NCI-H82 treated with DMSO at 0.1 percent for 48 hours (cell line): ENCODE results near the gene PFKFB4.

Experiments
- DNase-seq: peaks from one replicate; lab custom pipeline; 2025; ENCODE audit not compliant: unreplicated experiment; lab: John Stamatoyannopoulos, UW

The PFKFB4 gene

DNA sequence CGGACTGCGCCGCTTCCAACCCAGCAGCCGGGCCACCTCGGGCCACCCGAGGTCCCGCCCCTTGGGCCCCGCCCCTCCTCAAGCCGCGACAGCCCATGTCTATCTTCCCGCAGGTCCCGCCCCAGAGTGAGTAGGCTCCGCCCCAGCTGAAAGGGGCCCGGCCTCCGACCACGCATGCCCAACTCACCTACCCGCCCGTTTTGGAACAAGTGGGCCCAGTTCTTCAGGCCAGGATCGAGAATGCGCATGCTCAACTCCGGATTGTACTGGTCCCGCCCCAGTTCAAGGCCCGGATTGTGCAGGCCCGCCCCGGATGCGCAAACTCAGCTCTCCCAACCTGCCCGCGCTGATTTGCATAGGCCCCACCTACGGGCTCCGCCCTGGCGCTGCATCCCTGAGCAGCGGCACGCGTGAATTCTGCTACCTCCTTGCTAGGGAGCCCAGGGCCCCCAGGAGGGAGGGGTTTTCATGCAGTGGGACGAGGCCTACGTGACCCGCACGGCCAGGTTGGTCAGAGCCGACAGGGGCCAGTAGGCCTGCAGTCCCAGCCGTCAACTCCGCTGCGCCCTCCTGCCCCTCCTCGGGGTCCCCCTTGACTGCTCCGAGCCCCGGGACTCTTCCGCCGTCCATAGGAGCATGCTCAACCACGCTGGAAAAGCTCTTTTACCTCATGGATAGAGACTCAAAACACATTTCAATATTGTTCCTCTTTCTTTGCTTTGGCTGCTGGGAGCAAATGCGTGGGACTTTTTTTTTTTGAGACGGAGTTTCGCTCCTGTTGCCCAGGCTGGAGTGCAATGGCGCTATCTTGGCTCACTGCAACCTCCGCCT, at the start of gene PFKFB4:
Gene PFKFB4 (minus strand): TSS at position 8 of the 831 bp plus-strand sequence. CDS start 26 bp downstream, outside the sequence.
- peak; percentile 98 for DNase-seq

DNA sequence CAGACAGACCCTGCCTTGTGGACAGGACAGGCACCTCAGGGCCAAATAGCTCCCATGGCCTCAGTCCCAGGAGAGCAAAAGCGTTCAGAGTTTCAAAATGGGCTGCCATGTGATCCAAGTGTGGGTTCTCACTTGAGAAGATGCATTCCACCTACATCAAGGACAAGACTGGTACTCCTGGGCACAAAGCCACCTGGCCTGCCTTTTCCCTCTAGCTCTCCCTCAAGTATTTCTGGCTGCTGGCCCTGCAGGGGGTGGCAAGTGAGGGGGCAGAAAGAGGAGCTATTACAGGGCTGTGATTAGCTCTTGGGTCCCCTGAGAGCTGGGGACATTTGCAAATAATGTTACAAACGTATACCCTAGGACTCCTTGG, 45.0 kb upstream of the PFKFB4 start:
- DNase-seq: no peak

DNA sequence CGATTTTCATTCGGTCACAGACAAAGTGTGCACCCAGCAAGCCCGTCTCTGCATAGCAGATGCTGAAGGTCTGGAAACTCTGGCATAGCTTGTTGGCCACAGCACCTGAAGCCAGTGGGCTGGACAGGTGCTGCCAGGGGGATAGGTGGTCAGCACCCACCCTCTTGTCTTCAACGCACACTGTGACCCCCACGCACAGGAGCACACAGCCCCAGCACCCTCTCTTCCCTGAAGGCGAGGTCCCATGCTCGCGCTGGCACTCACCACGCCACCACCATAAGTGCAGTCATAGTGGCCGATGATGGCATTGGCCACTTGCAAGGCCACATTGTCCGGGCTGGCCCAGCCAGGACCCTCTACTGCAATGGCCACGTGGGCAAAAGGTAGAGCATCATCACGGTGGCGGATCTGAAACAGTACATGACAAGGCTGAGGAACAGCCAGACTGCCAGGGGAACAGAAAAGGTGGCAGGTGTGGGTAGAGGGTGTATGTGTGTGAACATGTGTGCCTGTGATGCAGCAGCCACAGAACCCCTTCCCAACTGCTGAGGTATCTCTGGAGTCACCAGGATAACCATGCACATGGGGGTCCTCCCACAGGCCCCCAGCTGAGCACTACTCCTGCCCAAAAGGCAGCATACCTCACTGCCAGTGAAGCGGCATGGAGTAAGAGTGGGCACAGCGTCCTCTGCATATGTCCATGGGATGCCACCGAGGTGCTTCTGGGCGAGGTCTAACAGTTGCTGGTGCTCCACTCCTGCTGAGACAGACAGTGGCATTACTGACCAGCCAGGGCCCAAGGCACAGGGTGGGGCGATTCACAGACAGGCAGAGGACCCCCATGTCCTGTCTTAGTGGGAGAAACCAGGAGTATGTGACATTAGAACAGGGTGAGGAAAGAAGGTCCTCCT, 44.4 kb upstream of the PFKFB4 start:
- no peak for DNase-seq

DNA sequence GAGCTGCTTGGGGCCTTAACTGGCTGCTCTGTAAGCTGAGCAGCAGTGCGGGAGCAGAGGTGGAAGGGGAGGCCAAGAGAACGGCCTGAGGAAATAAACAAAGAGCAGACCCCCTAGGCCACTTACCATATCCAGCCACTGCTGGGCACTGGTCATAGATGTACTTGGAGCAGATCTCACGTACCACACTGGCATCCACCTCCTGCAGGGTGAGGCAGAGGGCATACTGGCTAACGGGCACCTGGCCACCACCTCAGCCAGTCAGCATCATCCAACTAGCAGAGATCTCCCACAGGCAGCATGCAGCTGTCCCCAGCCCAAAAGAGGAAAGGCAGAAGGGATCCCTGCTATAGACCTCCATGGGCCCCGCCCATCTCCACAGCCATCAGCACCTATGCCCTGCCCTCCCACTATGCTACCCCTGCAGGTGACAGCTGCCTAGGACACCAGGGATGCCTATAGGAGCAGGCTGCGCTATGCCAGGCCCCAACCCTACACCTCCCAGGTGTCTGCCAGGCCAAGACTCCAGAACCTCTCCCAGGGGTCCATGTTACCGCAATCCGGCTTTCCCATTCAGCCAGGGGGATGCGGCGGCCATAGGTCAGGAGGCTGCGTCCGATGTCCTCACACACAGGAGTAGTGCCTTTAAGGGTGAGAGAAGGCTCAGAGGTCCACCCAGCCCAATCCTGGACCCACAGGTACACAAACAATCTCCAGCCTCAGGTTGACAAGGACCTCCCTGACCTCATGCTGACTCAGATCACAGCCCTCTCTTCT, 43.1 kb upstream of the PFKFB4 start:
- no peak for DNase-seq

DNA sequence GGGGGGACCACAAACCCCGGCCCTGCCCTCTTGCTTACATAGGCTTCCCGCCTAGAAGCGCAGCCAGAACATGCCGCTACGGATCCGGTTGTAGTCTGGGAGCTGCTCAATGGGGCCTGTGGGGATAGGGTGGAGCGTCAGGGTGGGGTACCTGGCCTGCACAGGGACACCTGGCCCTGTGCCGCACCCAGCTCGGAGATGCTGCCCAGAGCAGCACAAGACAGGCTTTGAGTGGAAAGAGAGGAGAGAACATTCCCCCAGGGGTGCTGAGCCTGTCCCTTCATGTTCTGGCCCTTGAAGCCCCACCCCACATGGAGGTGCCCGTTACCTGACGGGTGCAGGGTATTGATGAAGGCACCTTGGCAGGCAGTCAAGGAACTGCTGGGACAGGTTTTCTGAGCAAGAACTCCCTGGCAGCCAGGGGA, 42.5 kb upstream of the PFKFB4 start:
- DNase-seq: no peak

DNA sequence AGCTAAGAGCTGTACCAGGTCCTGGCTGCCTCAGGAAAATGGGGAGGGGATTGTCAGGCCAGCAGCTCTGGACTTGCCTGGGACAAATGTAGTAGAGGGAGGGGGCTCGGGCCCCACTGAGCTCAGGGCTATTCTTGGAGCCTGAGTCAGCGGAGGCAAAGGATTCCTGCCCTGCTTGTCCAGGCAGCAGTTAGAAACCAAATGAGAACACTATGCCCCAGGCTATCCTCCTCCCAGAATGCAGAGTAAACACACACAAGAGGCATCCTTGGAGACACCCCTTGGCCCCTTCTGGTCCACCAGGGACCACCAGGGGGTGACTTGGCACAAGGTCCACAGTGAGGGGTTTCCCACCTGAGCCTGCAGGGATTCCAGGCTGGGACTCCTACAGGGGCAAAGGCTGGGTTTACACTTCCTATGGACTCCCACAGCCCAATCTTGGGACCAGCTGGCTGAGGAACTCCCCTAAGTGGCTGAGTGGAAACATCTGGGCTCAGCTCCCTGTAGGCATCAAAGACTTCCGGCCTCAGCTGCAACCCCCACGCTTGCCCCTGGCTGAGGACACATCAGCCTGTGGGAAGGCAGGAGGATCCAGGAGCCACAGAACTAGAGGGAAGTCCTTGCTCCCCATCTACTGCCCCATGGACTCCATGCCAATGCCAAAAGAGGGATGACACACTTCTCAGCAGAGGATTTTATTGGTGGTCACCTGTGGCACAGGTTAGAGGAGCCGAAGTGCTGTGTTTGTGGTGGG, 41.9 kb upstream of the PFKFB4 start:
- no peak for DNase-seq

DNA sequence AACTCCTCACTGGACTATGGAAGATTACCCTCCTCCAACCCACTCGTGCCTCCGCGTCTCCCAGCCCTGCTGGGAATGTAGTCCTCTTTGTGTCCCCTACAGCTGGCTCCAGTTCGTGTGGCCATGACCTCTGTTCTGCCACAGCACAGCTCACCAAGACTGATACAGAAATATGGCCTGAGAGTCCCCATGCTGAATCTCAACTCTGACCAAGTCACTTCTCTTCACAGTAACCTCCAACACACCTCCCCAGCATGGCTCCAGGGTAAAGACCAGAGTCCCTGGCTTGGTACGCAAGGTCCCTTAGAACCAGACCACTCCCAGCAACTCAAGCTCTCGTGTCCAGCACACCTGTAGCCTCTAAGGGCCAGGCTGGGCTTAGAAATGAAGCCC, 40.8 kb upstream of the PFKFB4 start:
- DNase-seq: no peak

DNA sequence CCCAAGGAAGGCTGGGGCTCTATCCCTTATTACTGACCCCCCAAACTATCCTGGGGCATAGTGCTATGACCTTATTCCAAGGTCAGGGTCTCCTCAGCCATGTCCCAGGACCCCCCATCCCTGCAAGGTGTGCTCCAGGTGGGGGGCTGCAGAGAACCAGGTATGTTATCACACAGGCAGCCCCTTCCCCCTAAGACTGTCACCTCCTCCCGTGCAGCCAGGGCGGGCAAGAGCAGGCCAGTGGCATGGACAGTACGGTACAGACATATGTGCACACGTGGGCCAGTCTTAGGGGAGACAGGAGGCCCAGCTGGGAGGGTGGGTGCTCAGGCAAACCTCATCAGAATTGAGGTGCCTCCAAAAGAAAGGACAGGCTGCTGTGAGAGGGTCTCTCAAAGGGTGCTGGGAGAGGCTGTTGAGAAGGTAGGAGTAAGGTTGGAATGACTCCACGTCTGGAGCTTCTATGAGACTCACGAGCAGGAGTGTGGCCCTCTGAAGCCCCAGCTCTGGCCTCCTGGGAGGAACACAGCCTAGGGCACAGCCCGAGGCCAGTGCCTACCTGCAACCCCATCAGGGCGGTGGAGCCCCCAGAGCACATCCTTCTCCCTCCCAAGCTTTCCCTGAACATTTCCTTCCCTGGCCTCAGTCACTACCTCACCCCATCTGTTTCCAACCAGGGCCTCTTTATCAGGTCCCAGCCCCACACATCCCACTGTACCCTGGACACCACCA, 40.2 kb upstream of the PFKFB4 start:
- DNase-seq: no peak

DNA sequence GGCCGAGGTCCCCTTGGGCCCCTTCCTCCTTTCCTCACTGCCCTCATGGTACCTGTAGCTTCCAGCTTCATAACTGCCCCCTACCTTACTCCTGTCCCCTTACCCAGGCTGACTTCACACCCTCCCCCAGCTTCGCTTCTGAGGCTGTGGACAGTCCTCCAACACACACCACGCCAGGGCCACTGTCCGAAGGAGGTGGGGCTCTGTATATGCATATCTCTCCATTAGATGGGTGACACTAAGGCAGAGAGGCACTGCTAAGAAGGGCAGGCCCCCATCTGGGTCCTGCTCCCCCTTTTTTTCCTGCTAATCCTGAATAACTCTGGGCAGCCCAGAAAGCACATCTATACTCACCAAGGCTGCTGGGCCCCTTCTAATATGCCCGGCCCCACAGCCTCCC, 39.6 kb upstream of the PFKFB4 start:
- DNase-seq: no peak

DNA sequence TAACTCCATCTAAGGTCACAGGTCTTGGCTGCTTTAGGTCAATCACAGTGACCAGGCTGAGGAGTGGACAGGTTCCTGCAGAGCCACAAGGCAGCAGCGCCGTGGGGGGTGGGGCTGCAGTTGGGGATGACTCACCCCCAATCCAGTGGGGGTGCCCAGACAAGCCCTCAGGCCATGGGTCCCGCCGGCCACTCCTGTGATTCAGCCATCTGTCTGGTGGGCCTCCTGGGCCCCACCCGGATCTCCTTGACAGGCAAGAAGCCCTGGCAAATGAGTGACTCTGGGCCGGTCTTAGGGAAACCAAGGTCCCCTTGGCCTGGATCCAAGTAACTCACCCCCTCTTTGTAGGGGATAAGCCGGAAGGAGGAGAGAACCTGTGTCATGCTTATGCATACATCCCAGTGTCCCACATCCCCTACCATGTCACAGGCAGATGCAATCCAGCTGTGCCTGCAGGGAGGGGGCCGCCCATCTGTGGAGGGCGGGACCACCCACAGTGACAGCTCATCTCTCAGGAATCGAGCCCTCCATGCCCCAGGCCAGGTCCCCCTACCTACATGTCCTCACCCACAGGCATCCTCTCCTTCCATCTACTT, 39.0 kb upstream of the PFKFB4 start:
- DNase-seq: no peak

DNA sequence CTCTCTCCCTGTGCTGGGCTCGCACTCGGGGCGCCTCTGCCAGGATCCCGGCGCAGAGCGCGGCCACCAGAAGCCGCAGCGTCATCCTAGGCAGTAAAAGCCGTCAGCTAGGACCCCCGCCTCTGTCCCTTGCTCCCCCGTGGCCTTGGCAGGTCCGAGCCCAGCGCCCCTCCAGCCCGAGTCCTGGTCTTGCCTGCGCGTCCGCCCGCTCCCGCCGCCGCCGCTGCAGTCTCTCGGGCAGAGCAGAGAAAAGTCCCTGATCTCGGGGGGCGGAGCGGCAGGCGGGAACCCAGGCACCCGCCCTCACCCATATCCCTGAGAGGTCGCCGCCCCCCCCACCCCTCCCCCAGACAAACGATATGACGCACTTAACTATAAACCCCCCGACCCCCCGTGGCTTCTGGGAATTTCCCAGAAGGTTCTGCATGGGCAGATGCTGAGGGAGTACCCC, 38.5 kb upstream of the PFKFB4 start, which contains the start of gene COL7A1:
Gene COL7A1 (minus strand): TSS at position 255 of the 451 bp plus-strand sequence. CDS start 170 bp downstream, at position 85.
- DNase-seq: no peak

DNA sequence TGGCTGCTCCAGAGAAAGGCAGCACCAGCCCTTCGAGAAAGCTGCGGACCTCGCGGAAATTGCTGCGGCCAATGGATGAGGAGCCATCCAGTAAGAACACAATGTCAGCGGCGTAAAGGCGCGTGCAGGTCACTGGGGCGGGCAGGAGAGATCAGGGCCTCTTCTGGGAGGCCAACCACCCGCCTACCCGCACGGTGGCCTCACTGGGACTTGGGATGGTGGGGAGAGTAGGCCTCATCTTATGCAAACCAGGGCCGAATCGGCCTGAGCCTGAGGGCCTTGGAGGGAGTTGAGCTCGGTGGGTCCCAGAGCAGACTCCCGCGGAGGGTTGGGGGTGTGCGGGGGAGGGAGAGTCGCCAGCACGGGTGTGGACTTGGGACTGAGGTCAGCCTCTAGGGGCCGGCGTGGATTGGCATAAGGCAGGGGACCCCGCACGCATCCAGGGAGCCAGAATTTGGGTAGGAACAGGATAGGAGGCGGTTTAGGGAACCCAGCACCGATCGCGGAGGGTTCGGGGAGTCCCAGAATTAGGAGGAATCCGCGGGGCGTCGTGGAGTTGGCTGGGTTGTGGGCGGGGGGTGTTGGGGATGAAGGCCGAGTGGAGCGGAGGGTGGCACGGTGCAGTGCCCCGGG, 37.9 kb upstream of the PFKFB4 start:
- no peak for DNase-seq

DNA sequence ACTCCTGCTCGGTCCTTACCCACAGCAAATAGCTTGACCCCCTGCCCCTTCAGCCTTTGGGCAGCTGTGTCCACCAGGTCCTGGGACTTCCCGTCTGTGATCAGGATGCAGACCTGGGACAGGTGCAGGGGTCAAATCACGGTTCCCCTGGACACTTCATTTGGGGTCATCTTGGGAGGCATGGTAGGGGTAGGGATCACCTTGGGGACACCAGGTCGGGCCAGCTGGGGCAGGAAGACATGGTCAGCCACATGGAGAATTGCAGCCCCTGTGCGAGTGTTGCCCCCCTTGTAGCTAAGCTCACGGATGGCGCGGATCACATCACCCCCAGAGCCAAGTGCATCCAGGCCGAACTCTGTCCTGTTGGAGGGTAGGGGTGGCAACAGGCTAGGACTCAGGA, 36.7 kb upstream of the PFKFB4 start:
- no peak for DNase-seq

DNA sequence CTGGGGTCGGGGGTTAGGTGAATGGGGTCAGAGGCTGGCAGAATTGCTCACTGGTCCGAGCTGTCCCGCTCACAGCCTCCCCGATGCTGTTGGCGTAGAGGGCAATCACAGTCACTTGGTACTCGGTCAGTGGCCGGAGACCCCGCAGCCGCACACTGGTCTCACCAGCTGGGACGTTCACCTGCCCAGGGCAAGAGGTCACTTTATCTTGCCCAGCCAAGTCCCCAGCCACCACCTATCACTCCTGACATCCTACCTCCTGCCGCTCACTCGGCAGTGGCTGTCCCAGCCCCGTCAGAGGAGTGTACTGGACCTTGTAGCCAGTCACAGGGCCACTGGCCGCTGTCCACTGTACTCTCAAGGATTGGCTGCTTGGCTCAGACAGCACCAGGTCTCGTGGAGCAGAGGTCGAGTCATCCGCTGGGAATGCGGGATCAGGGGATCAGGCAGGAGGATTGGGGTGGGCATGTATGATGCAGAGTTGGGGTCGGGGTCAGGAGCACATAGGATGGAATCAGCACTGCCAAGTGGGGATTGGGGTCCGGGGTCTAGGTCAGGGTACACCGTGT, 36.0 kb upstream of the PFKFB4 start:
- no peak for DNase-seq

DNA sequence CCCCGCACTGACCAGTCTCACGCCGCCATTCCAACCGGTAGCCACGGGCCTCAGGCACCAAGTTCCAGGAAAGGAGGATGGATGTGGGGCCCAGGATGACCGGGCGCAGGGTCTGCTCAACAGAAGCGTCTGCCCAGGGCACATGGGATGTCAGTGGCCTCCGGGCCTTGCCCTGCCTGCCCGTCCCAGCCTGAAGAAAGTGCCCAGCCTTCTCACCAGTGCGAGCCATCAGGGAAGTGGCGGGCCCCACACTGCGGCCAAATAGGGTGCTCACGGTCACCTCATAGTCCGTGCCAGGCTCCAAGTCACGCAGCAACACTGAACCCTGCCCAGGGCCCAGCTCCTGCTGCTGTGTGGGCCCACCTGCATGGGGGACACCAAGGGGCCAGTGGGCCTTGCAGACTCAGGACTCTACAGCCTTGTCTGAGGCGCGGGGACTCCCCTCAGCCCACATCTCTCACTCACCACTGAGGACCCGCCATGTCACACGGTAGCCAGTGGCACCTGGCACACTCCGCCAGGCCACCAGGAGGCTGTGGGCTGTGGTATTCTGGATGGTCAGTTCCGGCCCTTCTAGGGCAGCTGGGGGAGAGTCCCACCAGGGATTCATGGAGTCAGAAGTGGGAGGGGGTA, 35.4 kb upstream of the PFKFB4 start:
- no peak for DNase-seq

DNA sequence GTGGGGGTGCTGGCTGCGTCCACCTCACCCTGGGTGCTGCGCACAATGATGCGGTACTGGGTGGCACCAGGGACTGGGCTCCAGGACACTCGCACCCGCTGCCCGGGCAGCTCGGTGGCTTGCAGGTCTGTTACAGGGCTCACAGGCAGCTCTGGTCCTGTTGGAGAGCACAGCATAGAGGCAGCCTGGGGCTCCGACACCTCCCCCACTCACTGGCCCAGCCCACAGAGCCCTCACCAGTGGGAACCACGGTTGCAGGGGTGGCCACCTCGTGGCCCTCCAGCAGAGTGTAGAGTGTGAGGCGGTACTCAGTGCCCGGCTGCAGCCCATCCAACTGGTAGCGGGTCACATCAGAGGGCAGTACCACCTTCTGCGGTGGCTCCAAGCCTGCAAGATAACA, 34.8 kb upstream of the PFKFB4 start:
- no peak for DNase-seq

DNA sequence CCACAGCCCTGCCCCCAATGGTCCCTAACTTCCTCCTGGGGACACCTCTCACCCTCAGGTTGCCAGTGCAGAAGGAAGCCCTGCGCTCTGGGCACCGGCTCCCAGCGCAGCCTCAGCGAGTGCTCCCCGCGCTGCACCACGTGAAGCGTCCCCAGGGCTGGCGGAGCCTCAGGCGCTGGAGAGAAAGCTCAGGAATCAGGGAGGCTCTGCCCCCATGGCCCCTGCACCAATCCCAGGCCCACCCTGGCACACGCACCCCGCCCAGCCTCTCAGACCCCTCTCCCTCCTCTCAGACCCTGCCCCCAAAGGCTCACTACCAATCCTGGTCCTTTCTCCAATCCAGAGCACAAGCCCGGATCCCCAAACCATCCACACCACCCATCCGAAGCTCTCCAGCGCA, 31.6 kb upstream of the PFKFB4 start:
- DNase-seq: no peak

DNA sequence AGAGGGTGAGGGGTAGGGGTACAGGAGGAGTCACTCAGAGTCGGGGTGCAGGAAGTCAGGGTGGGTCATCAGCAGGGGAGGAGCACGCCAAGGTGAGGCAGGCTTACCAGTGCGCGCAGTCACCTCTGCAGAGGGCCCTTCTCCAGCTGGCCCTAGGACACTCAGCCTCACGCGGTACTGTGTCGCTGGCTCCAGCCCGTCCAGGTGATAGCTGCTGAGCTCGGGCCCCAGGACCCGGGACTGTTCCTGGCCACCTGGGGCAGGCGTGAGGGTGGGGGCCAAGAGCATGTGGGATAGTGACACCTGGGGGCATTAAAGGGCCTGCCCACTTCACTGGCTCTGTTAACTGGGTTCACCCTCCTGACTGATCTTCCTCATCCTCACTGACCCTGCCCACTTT, 31.1 kb upstream of the PFKFB4 start:
- no peak for DNase-seq
